ENCODE measurements around the gene MCC. TPM values are rescaled to one million over a fixed set of nuclear protein-coding genes. Genes with fewer than 3 reads are reported as not detected.

MCC gene
- total RNA-seq, 1 donor from 2014 or later, result 46.1 TPM

DNA sequence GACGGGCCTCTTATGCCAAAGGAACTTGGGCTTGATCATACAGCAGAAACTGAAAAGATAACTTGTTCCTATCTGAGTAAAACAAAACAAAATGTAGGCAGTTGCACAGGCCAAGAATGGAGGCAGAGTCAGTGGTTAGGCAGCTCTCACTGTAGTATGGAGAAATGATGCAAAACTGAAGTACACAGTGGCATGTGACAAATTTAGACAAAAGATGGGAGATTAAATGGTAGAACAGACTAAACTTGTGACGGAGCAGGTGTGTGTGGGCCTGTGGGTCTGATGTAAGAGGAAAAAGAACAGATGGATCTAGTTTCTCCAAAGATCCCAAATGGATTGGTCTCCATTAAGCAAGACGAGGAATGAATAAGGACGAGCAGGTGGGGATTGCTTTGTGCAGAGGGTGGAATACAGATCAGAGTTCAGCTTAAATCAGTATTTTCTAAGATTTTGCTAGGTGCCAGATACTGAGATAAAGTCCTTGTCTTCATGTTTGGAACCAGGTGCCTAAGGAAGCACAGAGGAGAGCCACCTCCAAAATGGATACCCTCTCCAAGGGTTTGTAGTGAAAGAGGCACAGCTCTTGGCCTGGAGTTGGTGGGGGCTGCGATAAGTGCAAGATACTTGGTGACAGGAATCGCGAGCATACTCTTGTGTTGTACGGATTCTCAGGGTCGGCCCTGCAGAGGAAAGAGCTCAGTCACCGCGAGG, 512.4 kb downstream of the MCC start:
- Mint-ChIP-seq H3K4me1 (ENCODE audit: low read depth, unreplicated experiment) (peaks cover 21% of the 10 kb centered on the region), H3K4me3 (ENCODE audit: unreplicated experiment) (peak overlapping the region; percentile 99), H3K27me3 (ENCODE audit: unreplicated experiment) (peaks cover 20% of the 10 kb centered on the region), H3K36me3 (ENCODE audit: unreplicated experiment) (peaks cover 3% of the 10 kb centered on the region), H3K27ac (ENCODE audit: unreplicated experiment) (peak overlapping the region; percentile 97), H3K9me3 (ENCODE audit: unreplicated experiment) (peaks cover 30% of the 10 kb centered on the region)
- DNase-seq, result no peak
- TF ChIP-seq, protein P1, sequence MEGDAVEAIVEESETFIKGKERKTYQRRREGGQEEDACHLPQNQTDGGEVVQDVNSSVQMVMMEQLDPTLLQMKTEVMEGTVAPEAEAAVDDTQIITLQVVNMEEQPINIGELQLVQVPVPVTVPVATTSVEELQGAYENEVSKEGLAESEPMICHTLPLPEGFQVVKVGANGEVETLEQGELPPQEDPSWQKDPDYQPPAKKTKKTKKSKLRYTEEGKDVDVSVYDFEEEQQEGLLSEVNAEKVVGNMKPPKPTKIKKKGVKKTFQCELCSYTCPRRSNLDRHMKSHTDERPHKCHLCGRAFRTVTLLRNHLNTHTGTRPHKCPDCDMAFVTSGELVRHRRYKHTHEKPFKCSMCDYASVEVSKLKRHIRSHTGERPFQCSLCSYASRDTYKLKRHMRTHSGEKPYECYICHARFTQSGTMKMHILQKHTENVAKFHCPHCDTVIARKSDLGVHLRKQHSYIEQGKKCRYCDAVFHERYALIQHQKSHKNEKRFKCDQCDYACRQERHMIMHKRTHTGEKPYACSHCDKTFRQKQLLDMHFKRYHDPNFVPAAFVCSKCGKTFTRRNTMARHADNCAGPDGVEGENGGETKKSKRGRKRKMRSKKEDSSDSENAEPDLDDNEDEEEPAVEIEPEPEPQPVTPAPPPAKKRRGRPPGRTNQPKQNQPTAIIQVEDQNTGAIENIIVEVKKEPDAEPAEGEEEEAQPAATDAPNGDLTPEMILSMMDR (IDR thresholded peaks at IDR 0.05; ENCODE audit: partially characterized antibody, unreplicated experiment), result no peak

DNA sequence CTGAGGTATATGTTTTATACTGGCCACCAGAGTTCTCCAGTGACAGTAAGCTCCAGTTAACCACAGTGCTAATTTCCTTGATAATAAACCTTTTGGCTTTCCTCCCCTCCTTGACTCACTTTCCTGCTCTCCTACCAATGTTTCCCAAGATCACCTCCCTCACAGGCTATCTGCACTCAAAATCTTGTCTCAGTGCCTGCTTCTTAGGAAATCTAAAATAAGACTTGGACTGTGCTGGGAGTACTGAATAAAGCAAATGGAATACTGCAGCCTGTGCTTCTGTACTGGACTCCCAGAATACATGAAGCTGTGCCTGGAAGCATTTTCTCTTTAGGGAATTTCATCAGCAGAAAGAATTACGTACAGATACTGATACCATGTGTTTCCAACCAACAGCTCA, 513.4 kb downstream of the MCC start:
- DNase-seq, result no peak
- Mint-ChIP-seq H3K4me1 (ENCODE audit: low read depth, unreplicated experiment) (peaks cover 17% of the 10 kb centered on the region), H3K27me3 (ENCODE audit: unreplicated experiment) (peaks cover 20% of the 10 kb centered on the region), H3K9me3 (ENCODE audit: unreplicated experiment) (peaks cover 30% of the 10 kb centered on the region), H3K4me3 (ENCODE audit: unreplicated experiment) (peak overlapping the region; percentile 99), H3K36me3 (ENCODE audit: unreplicated experiment) (peaks cover 3% of the 10 kb centered on the region), H3K27ac (ENCODE audit: unreplicated experiment) (peak overlapping the region; percentile 97)
- TF ChIP-seq, protein P1 (IDR thresholded peaks at IDR 0.05; ENCODE audit: partially characterized antibody, unreplicated experiment), result no peak

DNA sequence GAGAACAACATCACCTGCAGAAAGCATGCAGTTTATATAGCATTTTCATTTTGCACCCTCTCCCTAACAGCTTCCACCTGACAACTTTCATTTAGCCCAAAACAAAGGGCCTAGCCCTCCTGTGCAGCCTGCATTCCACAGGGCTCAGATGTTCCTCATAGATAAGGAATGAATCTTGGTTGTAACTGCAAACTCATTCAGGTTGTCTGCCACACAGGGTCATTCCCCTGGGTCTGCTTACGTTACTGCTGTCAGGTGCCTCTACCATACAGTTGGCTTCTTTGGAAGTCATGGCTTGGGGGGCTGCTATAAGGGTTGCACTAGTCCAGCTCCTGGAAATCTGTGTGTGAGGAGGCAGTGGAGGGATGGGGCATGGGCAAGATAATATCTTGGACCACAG, 514.3 kb downstream of the MCC start:
- H3K27ac Mint-ChIP-seq (ENCODE audit: unreplicated experiment), result no peak overlapping the region
- H3K36me3 Mint-ChIP-seq (ENCODE audit: unreplicated experiment), result peaks cover 3% of the 10 kb centered on the region

DNA sequence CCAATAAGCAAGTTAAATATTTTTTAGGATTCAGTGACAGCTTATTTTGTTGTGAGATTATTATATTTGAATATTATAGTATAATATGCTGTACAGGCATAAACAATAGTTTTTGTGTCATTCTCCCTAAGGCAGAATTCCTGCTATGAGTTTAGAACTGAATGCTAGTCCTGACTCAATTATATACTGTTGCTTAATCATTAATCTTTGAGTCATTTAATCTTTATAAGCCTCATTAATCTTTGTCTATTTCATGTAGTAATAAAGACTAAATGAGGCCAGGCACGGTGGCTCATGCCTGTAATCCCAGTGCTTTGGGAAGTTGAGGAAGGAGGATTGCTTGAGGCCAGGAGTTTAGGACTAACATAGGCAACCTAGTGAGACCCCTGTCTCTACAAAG, 515.2 kb downstream of the MCC start:
- Mint-ChIP-seq H3K4me3 (ENCODE audit: unreplicated experiment) (no peak overlapping the region), H3K27me3 (ENCODE audit: unreplicated experiment) (peaks cover 20% of the 10 kb centered on the region), H3K9me3 (ENCODE audit: unreplicated experiment) (peaks cover 26% of the 10 kb centered on the region), H3K4me1 (ENCODE audit: low read depth, unreplicated experiment) (peaks cover 17% of the 10 kb centered on the region), H3K27ac (ENCODE audit: unreplicated experiment) (no peak overlapping the region), H3K36me3 (ENCODE audit: unreplicated experiment) (peaks cover 3% of the 10 kb centered on the region)
- TF ChIP-seq, protein P1 (IDR thresholded peaks at IDR 0.05; ENCODE audit: partially characterized antibody, unreplicated experiment), result no peak
- no peak for DNase-seq

More for the DNA sequence above, 514.3 kb downstream of the MCC start:
- Mint-ChIP-seq H3K9me3 (ENCODE audit: unreplicated experiment) (peaks cover 30% of the 10 kb centered on the region), H3K4me3 (ENCODE audit: unreplicated experiment) (no peak overlapping the region), H3K27me3 (ENCODE audit: unreplicated experiment) (peaks cover 20% of the 10 kb centered on the region), H3K4me1 (ENCODE audit: low read depth, unreplicated experiment) (peaks cover 17% of the 10 kb centered on the region)
- TF ChIP-seq, protein P1 (IDR thresholded peaks at IDR 0.05; ENCODE audit: partially characterized antibody, unreplicated experiment), result no peak
- DNase-seq, result no peak

Other genes with a start within 250 kb of the MCC start
- gene TSSK1B, start 53.5 kb downstream of the MCC start, total RNA-seq (ENCODE audit: unreplicated experiment), result 0.54 TPM
- 39.9 TPM for gene YTHDC2, start 25.2 kb upstream of the MCC start, total RNA-seq (ENCODE audit: unreplicated experiment)